Measurements from ENCODE around the gene TSHZ1.

Gene TSHZ1

DNA sequence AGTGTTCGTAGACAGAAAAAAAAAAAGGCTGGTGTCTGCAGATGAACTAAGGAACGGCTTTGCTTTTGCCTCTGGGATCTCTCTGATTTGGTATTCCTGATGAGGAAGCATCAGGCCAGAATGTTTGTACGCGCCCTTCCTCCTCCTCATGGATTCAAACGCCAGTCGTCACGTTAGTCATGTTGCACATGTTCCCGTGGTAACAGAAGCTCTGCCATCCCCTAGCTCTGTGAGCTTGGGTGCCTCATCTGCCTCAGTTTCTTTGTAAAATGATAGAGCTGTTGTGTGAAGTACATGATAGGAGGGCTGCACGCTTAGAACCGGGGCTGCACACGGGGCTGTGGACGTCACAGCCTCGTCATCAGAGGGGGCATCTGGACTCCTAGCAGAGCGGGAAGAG lies 47.0 kb downstream of the TSHZ1 start:
- DNase-seq = no peak
- in situ Hi-C loops (cut with HindIII; ENCODE audit: low pct_ligation_motif_present, low pct_unique_long_range_greater_than_20kb, low sequenced_read_pairs) = no loop called here

DNA sequence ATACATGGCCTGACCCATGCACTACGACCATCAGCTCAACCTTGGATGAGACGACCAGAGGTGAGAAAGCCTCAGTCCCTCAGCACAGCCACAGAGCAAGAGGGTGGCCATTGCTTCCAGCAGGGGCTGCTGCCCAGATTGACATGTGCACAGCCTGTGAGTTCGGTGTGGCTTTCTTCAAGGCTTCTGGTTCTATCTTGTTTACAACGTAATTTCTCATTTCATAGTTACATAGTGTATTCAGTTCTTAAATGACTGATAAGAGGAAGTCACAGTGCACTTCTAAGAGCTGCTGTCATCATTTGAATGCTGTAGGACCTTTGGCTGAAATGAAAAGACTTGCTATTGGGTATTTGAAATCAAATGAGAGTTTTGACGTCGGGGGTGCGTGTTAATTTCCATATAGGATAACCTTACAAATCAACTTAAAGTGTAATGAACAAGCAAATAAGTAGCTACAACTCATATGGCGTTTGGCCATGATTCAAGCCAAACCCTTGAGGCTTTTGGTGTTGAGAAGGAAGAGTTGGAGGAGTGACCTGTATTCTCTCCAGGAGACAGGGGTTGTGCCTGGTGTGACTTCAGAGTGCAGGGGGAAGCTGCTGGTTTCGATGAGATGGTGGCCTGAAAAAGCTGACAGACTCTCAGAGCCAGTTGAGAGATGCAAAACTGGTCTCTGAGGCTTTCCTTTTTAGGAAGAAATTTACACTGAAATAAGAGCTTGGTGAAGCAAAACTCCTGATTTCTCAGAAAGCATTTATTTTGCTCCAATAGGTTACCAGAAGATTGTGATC lies 51.0 kb downstream of the TSHZ1 start:
- in situ Hi-C loops (cut with HindIII; ENCODE audit: low pct_ligation_motif_present, low pct_unique_long_range_greater_than_20kb, low sequenced_read_pairs) = no loop called here
- DNase-seq = no peak

DNA sequence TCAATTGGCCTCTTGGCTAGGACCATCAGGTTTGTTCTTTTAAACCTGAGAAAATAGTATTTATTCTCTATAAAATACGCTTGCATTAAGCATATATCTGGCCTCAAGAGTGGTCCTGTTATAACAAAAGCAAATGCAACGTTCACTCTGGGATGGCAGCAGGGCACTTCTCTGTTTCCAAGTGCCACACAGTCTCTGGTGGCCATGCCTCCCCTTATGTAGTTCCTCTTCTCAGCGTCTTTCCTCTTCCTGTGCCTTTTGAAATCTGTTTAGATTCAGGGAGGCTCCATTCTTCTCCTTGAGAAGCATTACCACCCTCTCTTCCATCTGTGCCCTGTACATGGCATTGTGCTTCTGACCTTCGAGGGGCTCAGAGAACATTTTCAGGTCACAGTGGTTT lies 51.9 kb downstream of the TSHZ1 start:
- in situ Hi-C loops (cut with HindIII; ENCODE audit: low pct_ligation_motif_present, low pct_unique_long_range_greater_than_20kb, low sequenced_read_pairs) = no loop called here
- DNase-seq = no peak

DNA sequence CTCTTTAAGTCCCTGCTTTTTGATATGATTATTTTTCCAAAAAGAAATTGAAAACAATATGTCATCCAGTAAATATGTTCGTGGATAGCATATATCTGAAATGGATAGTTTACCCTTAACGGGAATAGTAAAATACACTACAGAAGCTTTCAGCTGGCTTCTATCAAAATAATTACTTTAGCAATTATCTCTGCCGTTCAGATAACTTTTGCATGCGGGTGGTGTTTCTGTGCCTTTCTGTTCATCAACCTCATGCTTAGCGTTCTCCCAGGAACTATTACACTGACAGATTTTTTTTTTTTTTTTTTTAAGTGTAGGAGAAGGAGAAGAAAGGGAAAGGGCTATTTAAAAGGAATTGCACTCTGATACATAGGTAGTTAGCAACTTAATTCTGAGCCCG lies 53.6 kb downstream of the TSHZ1 start:
- DNase-seq = no peak
- in situ Hi-C loops (cut with HindIII; ENCODE audit: low pct_ligation_motif_present, low pct_unique_long_range_greater_than_20kb, low sequenced_read_pairs) = no loop called here

DNA sequence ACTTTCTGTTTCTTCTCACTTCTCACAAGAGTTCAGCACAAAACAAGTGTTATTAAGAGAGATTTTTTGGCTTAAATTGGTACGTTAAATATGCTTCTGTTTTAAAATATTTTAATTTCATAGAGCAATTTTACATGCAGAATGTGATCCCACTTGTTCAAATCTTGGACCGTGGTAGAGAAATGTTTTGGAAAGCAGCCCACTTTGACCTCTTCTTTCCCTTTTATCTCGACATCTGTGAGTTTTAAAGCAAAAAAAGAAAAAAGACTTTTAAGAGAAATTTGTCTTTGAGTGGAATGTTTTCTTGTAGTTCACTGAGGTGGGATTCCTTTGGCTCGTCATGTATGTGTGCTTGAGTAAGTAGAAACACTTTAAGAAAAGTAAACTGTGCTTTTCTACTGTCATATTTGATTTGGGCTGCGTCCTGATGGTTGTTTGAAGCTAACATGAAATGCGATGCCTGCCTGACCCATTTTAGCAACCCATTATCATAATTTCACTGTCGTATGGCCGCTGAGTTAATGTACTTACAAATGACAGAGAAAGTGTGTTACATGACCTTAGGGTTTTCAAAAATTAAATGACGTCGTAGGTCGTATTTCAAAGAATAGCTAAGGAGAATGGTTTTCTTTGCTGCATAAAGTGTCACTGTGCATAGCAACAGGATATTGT lies 54.5 kb downstream of the TSHZ1 start:
- DNase-seq = no peak
- in situ Hi-C loops (cut with HindIII; ENCODE audit: low pct_ligation_motif_present, low pct_unique_long_range_greater_than_20kb, low sequenced_read_pairs) = no loop called here

DNA sequence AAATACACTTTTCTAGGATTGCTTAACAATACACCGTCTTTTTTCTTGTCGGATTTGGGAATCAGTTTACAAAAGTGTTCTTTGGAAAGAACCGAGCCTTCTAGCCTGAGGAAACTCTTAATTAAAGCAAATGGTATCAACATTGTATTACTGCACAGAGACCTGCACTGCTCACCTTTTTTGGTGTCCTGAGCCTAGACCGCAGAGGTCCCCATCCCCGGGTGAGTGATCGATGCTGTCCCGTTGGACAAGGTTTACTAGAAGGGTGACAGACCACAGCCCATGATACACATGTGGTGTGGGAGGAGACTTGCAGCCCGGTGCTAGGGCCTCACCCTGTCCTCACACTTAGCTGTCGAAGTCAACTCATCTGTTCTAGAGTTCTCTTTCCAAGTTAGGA lies 55.3 kb downstream of the TSHZ1 start:
- DNase-seq = no peak
- in situ Hi-C loops (cut with HindIII; ENCODE audit: low pct_ligation_motif_present, low pct_unique_long_range_greater_than_20kb, low sequenced_read_pairs) = no loop called here

DNA sequence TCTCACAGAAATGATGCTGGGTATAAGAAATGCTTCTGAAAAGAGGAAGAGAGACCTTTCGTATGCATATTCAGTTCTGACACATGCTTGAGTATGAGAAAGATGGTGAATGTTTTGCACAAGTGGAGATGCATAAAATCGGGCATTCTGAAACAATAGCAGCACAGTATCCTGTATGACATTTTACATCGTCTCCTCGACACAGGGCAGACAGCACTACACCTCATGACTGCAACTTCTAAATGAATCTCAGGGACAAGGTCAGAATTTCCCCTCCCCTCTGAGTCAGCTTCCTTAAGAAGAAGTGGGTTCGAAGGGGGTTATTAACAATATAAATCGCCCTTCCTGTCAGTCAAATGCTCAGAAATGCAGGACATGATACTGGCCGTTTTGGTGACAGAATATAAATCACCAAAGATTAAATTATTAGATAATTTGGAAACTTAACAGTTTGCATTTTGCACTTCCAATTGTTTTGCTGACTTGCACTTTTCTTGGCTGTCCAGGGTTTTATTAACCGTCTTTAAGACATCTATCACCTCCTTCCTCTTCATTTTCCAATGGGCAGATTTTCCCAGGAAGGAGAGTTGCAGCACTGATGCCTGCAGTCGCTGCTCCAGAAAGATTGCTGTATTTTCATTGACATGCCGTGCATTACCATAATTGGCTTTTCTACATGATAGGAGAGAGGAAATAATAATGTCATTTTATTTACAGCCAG lies 57.2 kb downstream of the TSHZ1 start:
- in situ Hi-C loops (cut with HindIII; ENCODE audit: low pct_ligation_motif_present, low pct_unique_long_range_greater_than_20kb, low sequenced_read_pairs) = no loop called here
- DNase-seq = no peak

DNA sequence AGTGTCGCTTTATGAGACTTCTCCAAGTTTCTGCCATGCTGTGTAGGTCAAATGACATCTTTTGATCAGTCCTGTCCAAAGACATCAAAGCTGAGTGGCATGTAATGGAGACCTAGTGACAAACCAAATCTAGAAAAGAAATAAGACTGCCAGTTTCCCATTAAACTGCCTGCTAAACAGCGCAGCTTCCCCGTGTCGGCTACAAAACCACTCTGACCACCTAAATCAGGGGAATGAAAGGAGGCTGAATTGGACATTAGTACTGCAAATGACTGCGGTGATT lies 57.7 kb downstream of the TSHZ1 start:
- in situ Hi-C loops (cut with HindIII; ENCODE audit: low pct_ligation_motif_present, low pct_unique_long_range_greater_than_20kb, low sequenced_read_pairs) = no loop called here
- DNase-seq = no peak

DNA sequence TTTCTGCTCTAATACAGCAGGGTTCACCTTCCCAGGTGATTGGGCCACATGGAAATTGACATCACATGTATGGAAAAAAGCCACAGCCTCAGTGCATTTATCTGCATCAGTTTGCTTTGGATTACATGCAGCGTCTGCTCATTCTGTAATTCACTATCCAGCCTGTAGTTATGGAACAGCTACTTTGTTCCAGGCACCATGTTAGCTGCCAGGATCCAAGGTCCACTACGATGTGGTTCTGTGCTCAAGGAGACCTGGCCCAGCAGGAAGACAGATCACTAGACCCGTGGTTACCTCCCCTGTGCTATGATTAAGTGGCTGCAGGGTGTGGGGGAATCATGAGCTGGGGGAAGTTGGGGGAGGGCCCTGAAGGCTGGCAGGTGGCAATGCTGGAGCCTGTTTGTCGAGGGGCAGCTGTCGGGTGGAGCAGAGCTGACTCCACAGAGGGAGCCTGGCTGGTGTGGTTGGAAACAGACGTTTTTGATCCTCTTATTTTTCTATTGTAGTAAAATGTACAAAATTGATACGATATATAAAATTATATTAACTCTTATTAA lies 58.6 kb downstream of the TSHZ1 start:
- in situ Hi-C loops (cut with HindIII; ENCODE audit: low pct_ligation_motif_present, low pct_unique_long_range_greater_than_20kb, low sequenced_read_pairs) = no loop called here
- DNase-seq = no peak

DNA sequence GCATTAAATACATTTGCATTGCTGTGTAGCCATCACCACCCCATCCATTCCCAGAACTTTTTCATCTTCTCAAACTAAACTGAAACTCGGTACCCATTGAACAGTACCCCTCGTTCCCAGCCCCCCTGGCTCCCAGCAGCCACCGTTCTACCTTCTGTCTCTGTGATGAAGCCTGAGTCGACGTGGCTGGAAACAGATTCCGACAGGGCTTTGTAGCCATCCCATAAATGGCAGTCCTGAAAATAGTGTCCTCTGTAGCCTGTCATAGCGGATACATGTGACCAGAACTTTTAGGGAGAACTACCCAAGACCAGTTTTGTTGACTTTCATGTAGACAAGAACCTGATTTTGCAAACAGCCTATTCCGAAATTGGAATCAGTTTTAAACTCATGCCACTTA lies 59.1 kb downstream of the TSHZ1 start:
- DNase-seq = no peak
- in situ Hi-C loops (cut with HindIII; ENCODE audit: low pct_ligation_motif_present, low pct_unique_long_range_greater_than_20kb, low sequenced_read_pairs) = no loop called here

DNA sequence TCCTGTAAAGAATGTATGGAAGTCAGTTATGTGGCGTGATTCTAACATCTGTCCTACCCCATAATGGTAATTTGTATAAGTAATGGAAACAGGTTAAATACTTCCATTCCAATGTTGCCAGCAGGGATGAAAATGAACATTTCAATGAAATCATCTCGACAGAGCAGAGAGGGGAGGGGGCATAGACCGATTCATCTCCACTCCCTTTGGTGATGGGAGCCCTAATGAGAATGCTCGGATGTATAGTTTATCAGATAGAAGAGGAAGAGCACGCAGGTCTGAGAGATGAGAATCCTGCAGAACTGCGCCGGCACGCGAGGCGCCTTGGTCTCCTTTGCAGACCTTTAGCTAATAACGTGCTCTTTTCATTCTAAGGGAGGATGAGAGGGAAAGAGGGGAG lies 61.4 kb downstream of the TSHZ1 start:
- in situ Hi-C loops (cut with HindIII; ENCODE audit: low pct_ligation_motif_present, low pct_unique_long_range_greater_than_20kb, low sequenced_read_pairs) = no loop called here
- no peak for DNase-seq

DNA sequence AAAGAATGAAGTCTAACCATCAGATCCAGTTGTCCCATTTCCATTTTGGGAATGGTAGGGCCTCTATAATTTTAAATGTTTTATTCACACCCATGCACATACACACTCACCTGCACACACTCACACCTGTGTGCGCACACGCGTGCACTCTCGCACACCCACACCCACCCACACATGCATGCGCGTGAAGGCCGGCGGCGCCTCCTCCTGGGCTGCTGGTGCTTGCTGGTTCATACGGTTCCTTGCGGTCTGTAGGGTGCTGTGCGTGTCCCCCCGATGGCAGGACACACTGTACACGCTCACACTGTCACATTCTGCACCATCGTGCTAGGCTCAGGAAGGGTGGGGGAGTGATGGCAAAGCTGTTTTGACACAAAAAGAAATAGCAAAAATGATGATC lies 63.2 kb downstream of the TSHZ1 start:
- no peak for DNase-seq
- in situ Hi-C loops (cut with HindIII; ENCODE audit: low pct_ligation_motif_present, low pct_unique_long_range_greater_than_20kb, low sequenced_read_pairs) = no loop called here

DNA sequence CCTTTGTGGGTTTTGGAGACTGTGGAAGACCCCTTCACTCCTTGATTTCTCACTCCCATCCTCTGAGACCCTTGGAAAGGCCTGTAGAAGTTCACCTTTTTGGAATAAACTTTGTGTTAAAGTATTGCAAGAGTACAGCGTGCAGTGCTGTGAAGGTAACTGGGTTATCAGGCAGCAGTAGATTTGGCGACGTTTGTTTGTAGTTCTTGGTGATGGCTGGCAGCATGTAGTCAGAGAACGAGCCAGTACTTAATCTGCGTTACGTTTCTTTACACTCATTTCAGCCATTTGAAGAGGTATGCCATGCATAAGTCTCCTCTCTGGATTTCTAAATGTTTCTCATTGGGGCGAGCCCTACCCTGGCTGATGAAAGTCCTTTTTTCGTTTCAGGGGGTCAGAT lies 64.6 kb downstream of the TSHZ1 start:
- no peak for DNase-seq
- in situ Hi-C loops (cut with HindIII; ENCODE audit: low pct_ligation_motif_present, low pct_unique_long_range_greater_than_20kb, low sequenced_read_pairs) = no loop called here

DNA sequence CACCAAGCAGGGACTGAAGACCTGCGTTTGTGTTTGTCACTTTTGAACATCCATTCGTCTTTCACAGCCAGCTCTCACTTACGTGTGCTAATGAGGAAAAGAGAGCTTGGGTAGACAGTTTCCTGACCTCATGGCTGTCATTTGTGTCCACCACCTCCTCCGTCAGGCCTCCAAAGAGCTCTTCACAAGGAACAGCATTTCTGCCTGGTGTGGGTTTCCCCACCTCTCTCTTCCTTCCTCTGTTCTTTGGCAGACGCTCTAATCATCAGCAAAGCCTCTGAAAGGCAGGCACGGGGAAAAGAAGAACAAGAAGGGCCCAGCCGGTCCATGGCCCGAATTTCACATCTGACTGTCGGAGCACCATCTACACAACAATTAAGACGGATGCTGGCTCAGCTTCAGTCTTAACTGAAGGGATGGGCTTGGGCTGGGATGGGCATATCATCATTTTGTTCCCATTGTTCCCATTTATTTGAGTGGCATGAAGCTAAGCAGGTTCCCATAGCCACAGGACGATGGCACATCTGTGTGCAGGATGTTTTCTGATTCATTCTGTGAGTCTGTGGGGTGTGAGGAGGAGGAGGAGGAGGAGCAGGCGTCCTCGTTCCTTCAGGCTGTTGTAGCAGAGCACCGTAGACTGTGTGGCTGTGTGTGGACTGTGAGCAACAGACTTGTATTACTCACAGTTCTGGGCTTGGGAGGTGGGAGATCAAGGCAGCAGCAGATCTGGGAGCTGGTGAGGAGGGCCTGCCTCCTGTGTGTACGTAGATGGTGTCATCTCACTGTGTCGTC lies 66.4 kb downstream of the TSHZ1 start:
- in situ Hi-C loops (cut with HindIII; ENCODE audit: low pct_ligation_motif_present, low pct_unique_long_range_greater_than_20kb, low sequenced_read_pairs) = no loop called here
- DNase-seq = no peak

DNA sequence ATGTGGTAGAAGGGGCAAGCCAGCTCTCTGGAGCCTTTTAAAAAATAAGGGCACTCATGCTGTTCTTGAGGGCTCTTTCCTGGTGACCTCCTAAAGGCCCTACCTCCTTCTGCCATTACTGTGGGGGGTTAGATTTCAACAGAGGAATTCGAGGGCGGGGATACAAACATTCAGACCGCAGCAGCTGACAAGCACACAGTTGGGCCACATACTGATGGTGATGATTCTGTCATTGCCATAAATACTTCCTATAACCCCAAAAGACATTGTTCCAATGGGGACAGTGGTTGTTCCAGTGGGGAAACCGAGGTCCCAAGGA lies 67.0 kb downstream of the TSHZ1 start:
- in situ Hi-C loops (cut with HindIII; ENCODE audit: low pct_ligation_motif_present, low pct_unique_long_range_greater_than_20kb, low sequenced_read_pairs) = no loop called here

DNA sequence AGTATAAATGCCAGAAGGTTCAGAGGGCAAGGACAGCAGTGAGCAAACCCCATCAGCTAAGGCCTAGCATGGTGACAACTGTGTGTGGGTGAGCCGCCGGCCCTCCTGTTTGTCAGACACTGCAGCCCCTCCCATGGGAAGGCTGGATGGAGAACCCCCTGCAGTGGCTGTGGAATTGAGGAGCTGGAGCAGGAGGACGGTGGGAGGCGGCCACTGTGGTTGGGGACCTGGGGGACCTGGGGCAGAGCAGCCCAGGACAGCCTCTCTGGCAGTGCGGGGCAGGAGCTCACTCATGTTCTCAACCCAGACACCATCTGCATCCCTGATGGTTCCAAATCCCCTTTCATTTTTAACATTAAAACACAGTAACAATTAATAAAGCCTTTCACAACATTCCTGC lies 68.8 kb downstream of the TSHZ1 start:
- no peak for DNase-seq
- in situ Hi-C loops (cut with HindIII; ENCODE audit: low pct_ligation_motif_present, low pct_unique_long_range_greater_than_20kb, low sequenced_read_pairs) = no loop called here

More for the DNA sequence above, 67.0 kb downstream of the TSHZ1 start:
- DNase-seq = no peak

DNA sequence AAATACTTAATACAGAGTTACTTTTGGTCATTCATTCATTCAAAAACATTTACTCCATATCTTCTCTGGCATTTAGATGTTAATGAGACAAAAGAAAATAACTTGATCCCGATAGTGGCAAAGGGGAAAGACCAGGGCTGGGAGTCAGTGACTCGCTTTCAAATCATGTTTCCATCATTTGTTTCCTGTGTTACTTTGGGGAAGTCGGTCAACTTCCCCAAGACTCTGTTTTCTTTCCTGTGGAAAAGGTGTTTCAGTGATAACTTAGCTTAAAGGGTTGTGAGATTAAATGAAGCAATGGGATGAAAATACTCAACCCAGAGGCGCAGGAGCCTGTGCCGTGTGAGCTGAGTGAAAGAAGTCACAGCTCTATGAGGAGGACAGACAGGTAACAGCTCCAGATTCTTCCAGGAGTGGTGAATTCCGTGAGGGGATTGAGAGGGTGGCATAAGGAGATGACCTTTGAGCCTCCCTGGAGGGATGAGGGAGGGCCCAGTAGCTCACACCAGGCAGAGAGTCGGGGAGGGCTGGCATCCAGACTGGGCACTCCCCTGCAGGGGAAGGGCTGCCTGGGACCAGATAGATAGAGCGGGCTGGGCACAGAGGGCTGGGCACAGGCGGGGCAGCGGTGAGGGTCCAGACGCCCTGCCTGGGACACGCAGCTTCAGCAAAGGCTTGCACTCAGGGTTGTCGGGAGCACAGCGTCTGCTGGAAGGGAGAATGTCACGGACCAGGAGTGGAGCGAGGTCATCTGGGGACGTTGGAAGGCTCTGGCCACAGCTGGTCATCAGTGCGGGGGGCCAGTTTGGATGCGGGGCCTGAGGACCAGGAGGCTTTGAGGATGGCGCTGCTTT lies 70.1 kb downstream of the TSHZ1 start:
- in situ Hi-C loops (cut with HindIII; ENCODE audit: low pct_ligation_motif_present, low pct_unique_long_range_greater_than_20kb, low sequenced_read_pairs) = no loop called here
- DNase-seq = no peak

DNA sequence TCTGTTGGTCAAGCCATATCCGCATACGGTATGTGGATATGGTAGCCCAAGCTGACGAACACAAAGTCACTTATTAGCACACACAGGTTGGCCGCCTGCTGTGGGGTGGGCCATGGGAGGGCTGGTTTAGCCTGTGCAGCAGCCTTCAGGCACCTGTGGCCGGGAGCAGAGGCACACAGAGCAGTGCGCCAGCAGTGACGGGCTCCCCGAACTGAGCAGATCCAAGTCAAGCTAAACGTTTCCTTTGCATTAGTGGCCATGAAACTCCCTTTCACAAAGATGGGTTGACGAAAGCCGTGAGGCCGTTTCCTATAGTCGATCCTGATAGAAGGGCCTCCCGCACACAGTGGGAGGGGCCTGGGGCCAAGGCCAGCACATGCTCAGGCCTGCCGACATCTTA lies 72.1 kb downstream of the TSHZ1 start:
- in situ Hi-C loops (cut with HindIII; ENCODE audit: low pct_ligation_motif_present, low pct_unique_long_range_greater_than_20kb, low sequenced_read_pairs) = no loop called here
- no peak for DNase-seq
